Vagina (tissue), 2 donors: ENCODE results near the gene TBL1X.

Experiments
- CTCF ChIP-seq, 3 experiments: fragments of 450-650 bp in 2 of 3; fragments of 200-600 bp in 1 of 3; sonication (generic) in 1 of 3; IDR thresholded peaks; one replicate each; pipeline ENCODE4 v1.5.1; 2017 to 2019; ENCODE audit warnings: antibody characterized with exemption in 3 of 3, mild to moderate bottlenecking in 2 of 3, moderate library complexity in 2 of 3
- POLR2A ChIP-seq, 2 donors: fragments of 450-650 bp; IDR thresholded peaks; one replicate each; pipeline ENCODE4 v1.6.1; 2017; ENCODE audit warnings: antibody characterized with exemption in 2 of 2, mild to moderate bottlenecking in 2 of 2, moderate library complexity in 2 of 2
- POLR2AphosphoS5 ChIP-seq, 2 donors: sonication (generic); formaldehyde crosslinking; IDR thresholded peaks; one replicate each; pipeline ENCODE4 v1.9.0; 2017; ENCODE audit warnings: antibody characterized with exemption in 2 of 2, mild to moderate bottlenecking in 2 of 2, low read depth in 1 of 2; ENCODE audit not compliant: insufficient read depth in 1 of 2

- TF ChIP-seq CTCF (IDR thresholded peaks at IDR 0.05) (no peak), POLR2A (IDR thresholded peaks at IDR 0.05) (no peak), POLR2AphosphoS5 (IDR thresholded peaks at IDR 0.05; ENCODE audit: insufficient read depth in 1 of 2, low read depth in 1 of 2) (no peak)
Measured at GRCh38 chrX:9688833-9689232, 224.0 kb downstream of the TBL1X start.
